ENCODE data around the gene SEC11A.
"Not testable (repeated sequence)": the region's sequence is repeated elsewhere in the genome, so short reads cannot be mapped to it uniquely, and the experiment has no call there.

The SEC11A gene

GRCh38 chr15:84736375-84736774 lies 20.4 kb upstream of the SEC11A start:
- TF ChIP-seq CTCF (IDR thresholded peaks at IDR 0.05; ENCODE audit: control insufficient read depth, extremely low read depth, insufficient read depth), result no peak
- no peak for DNase-seq (ENCODE audit: low read depth)
- no peak overlapping the region for H3K4me3 ChIP-seq (ENCODE audit: low read depth, low read length)

- H3K4me3 ChIP-seq (ENCODE audit: low read depth, low read length); DNase-seq (ENCODE audit: low read depth): not testable (repeated sequence)
Measured at GRCh38 chr15:84735480-84736061, 19.6 kb upstream of the SEC11A start.

- no peak overlapping the region for H3K4me3 ChIP-seq (ENCODE audit: low read depth, low read length)
- no peak for DNase-seq (ENCODE audit: low read depth)
- no peak for TF ChIP-seq CTCF (IDR thresholded peaks at IDR 0.05; ENCODE audit: control insufficient read depth, extremely low read depth, insufficient read depth)
Measured at GRCh38 chr15:84734794-84735479, 19.0 kb upstream of the SEC11A start.

- H3K4me3 ChIP-seq (ENCODE audit: low read depth, low read length), result no peak overlapping the region
- no peak for DNase-seq (ENCODE audit: low read depth)
- no peak for TF ChIP-seq CTCF (IDR thresholded peaks at IDR 0.05; ENCODE audit: control insufficient read depth, extremely low read depth, insufficient read depth)
Measured at GRCh38 chr15:84731774-84732173, 15.8 kb upstream of the SEC11A start.

GRCh38 chr15:84727429-84727828 lies 11.5 kb upstream of the SEC11A start:
- H3K4me3 ChIP-seq (ENCODE audit: low read depth, low read length), result no peak overlapping the region
- no peak for DNase-seq (ENCODE audit: low read depth)
- no peak for TF ChIP-seq CTCF (IDR thresholded peaks at IDR 0.05; ENCODE audit: control insufficient read depth, extremely low read depth, insufficient read depth)

- H3K4me3 ChIP-seq (ENCODE audit: low read depth, low read length), result no peak overlapping the region
- TF ChIP-seq CTCF (IDR thresholded peaks at IDR 0.05; ENCODE audit: control insufficient read depth, extremely low read depth, insufficient read depth), result no peak
- DNase-seq (ENCODE audit: low read depth), result no peak
Measured at GRCh38 chr15:84725001-84725491, 9.1 kb upstream of the SEC11A start.

GRCh38 chr15:84722628-84723027 lies 6.7 kb upstream of the SEC11A start:
- H3K4me3 ChIP-seq (ENCODE audit: low read depth, low read length), result no peak overlapping the region
- no peak for DNase-seq (ENCODE audit: low read depth)
- no peak for TF ChIP-seq CTCF (IDR thresholded peaks at IDR 0.05; ENCODE audit: control insufficient read depth, extremely low read depth, insufficient read depth)
